Erythroblast (primary cell): ENCODE results near the gene PDLIM5.

Experiments
- GATA1 ChIP-seq: IDR thresholded peaks from 2 replicates; pipeline ENCODE4 v1.6.1; 2011; ENCODE audit warnings: low read depth, mild to moderate bottlenecking, control low read depth, low read length, moderate library complexity
- POLR2A ChIP-seq: IDR thresholded peaks from 2 replicates; pipeline ENCODE4 v1.6.1; 2011; ENCODE audit warnings: mild to moderate bottlenecking, low read length

GRCh38 chr4:94531991-94532789 lies 80.4 kb downstream of the PDLIM5 start:
- TF ChIP-seq POLR2A (no peak), GATA1 (no peak)
